ENCODE results near the gene EXOSC10. TPM values are rescaled to one million over a fixed set of nuclear protein-coding genes. Genes with fewer than 3 reads are reported as not detected.
A peak's percentile ranks its signal among the peaks of the same experiment; 100 is the strongest.
"Not testable (repeated sequence)": the region's sequence is repeated elsewhere in the genome, so short reads cannot be mapped to it uniquely, and the experiment has no call there.

EXOSC10 gene
- total RNA-seq, 1 donor from 2014 or later: 104 TPM

GRCh38 chr1:11024874-11025203, 74.8 kb downstream of the EXOSC10 start:
- peak overlapping the region; percentile 56 for H3K27ac Mint-ChIP-seq
- no peaks in the 10 kb centered on the region for H3K27me3 Mint-ChIP-seq
- H3K4me3 Mint-ChIP-seq (ENCODE audit: low read depth): no peak overlapping the region
- no peak for DNase-seq (ENCODE audit: low spot score, unreplicated experiment)
- peaks cover 29% of the 10 kb centered on the region for H3K36me3 Mint-ChIP-seq (ENCODE audit: insufficient read depth)
- no peaks in the 10 kb centered on the region for H3K9me3 Mint-ChIP-seq (ENCODE audit: low read depth)
- TF ChIP-seq CTCF (IDR thresholded peaks at IDR 0.05; ENCODE audit: unreplicated experiment): no peak
- H3K4me1 Mint-ChIP-seq (ENCODE audit: low read depth): no peaks in the 10 kb centered on the region

GRCh38 chr1:11024154-11024873, 75.4 kb downstream of the EXOSC10 start:
- no peaks in the 10 kb centered on the region for H3K27me3 Mint-ChIP-seq
- no peaks in the 10 kb centered on the region for H3K9me3 Mint-ChIP-seq (ENCODE audit: low read depth)
- H3K36me3 Mint-ChIP-seq (ENCODE audit: insufficient read depth): peaks cover 32% of the 10 kb centered on the region
- no peak overlapping the region for H3K4me3 Mint-ChIP-seq (ENCODE audit: low read depth)
- no peaks in the 10 kb centered on the region for H3K4me1 Mint-ChIP-seq (ENCODE audit: low read depth)
- no peak overlapping the region for H3K27ac Mint-ChIP-seq
- no peak for TF ChIP-seq CTCF (IDR thresholded peaks at IDR 0.05; ENCODE audit: unreplicated experiment)
- DNase-seq (ENCODE audit: low spot score, unreplicated experiment): no peak

GRCh38 chr1:11023201-11023600, 76.5 kb downstream of the EXOSC10 start:
- DNase-seq (ENCODE audit: low spot score, unreplicated experiment): no peak
- no peak overlapping the region for H3K27ac Mint-ChIP-seq
- no peaks in the 10 kb centered on the region for H3K4me1 Mint-ChIP-seq (ENCODE audit: low read depth)
- H3K4me3 Mint-ChIP-seq (ENCODE audit: low read depth): no peak overlapping the region
- H3K9me3 Mint-ChIP-seq (ENCODE audit: low read depth): no peaks in the 10 kb centered on the region
- TF ChIP-seq CTCF (IDR thresholded peaks at IDR 0.05; ENCODE audit: unreplicated experiment): no peak
- H3K27me3 Mint-ChIP-seq: no peaks in the 10 kb centered on the region
- peaks cover 39% of the 10 kb centered on the region for H3K36me3 Mint-ChIP-seq (ENCODE audit: insufficient read depth)

- Mint-ChIP-seq H3K27me3 (no peaks in the 10 kb centered on the region), H3K27ac (peak overlapping the region; percentile 37), H3K36me3 (ENCODE audit: insufficient read depth) (peaks cover 44% of the 10 kb centered on the region), H3K4me1 (ENCODE audit: low read depth) (no peaks in the 10 kb centered on the region), H3K4me3 (ENCODE audit: low read depth) (no peak overlapping the region), H3K9me3 (ENCODE audit: low read depth) (no peaks in the 10 kb centered on the region)
- no peak for TF ChIP-seq CTCF (IDR thresholded peaks at IDR 0.05; ENCODE audit: unreplicated experiment)
- no peak for DNase-seq (ENCODE audit: low spot score, unreplicated experiment)
Measured at GRCh38 chr1:11019971-11020370, 79.7 kb downstream of the EXOSC10 start.

GRCh38 chr1:11019358-11019757, 80.3 kb downstream of the EXOSC10 start:
- not testable (repeated sequence) for H3K4me3 Mint-ChIP-seq (ENCODE audit: low read depth); H3K27me3 Mint-ChIP-seq; H3K27ac Mint-ChIP-seq; H3K9me3 Mint-ChIP-seq (ENCODE audit: low read depth); DNase-seq (ENCODE audit: low spot score, unreplicated experiment); H3K4me1 Mint-ChIP-seq (ENCODE audit: low read depth)
- H3K36me3 Mint-ChIP-seq (ENCODE audit: insufficient read depth): peaks cover 46% of the 10 kb centered on the region

Other genes with a start within 250 kb of the EXOSC10 start
- 197 and 199 TPM in 2 replicates for gene TARDBP, start 87.2 kb downstream of the EXOSC10 start, total RNA-seq
- gene MASP2, start 52.6 kb downstream of the EXOSC10 start, total RNA-seq: not detected in 2 replicates
- 62.6 and 64.6 TPM in 2 replicates for gene SRM, start 39.9 kb downstream of the EXOSC10 start, total RNA-seq
- not detected in 2 replicates for gene ANGPTL7, start 89.5 kb upstream of the EXOSC10 start, total RNA-seq
- gene MTOR, start 162.7 kb upstream of the EXOSC10 start, total RNA-seq: 60.6 and 66.3 TPM in 2 replicates
- 16.4 and 16.8 TPM in 2 replicates for gene UBIAD1, start 173.3 kb upstream of the EXOSC10 start, total RNA-seq

Measured in progenitor cell of endocrine pancreas (in vitro differentiated cells).